Nephron (organoid): ENCODE results near the gene HTR7.
A peak's percentile ranks its signal among the peaks of the same experiment; 100 is the strongest.

Experiments used
- H3K27ac Mint-ChIP-seq, 3 experiments: 2 replicates each; pipeline ENCODE4 v1.8.0; 2020; ENCODE audit warnings: mixed read lengths in 3 of 3, mild to moderate bottlenecking in 2 of 3, moderate library complexity in 1 of 3
- H3K27me3 Mint-ChIP-seq: 2 replicates; pipeline ENCODE4 v1.8.0; 2021; ENCODE audit warnings: low read depth, mild to moderate bottlenecking, moderate library complexity, mixed read lengths
- H3K36me3 Mint-ChIP-seq: 2 replicates; pipeline ENCODE4 v1.8.0; 2020; ENCODE audit warnings: low read depth, mixed read lengths
- H3K4me1 Mint-ChIP-seq: 2 replicates; pipeline ENCODE4 v1.8.0; 2020; ENCODE audit warnings: mixed read lengths
- H3K4me3 Mint-ChIP-seq, 3 experiments: 2 replicates each; pipeline ENCODE4 v1.8.0; 2020; ENCODE audit warnings: mild to moderate bottlenecking in 3 of 3, mixed read lengths in 3 of 3, moderate library complexity in 2 of 3
- H3K9me3 Mint-ChIP-seq: 2 replicates; pipeline ENCODE4 v1.8.0; 2020; ENCODE audit warnings: mixed read lengths
- TF ChIP-seq, protein P1 (sequence below), 3 experiments: fragments of 200-600 bp; sonication (generic); IDR thresholded peaks; one replicate each; pipeline ENCODE4 v1.5.0; 2021; ENCODE audit warnings: antibody characterized with exemption in 3 of 3; ENCODE audit not compliant: unreplicated experiment in 3 of 3

HTR7 gene

GRCh38 chr10:90787393-90788198 is 70.2 kb downstream of the HTR7 start:
- Mint-ChIP-seq H3K9me3 (no peaks in the 10 kb centered on the region), H3K4me1 (peaks cover 5% of the 10 kb centered on the region), H3K27me3 (no peaks in the 10 kb centered on the region), H3K27ac (no peak overlapping the region), H3K4me3 (no peak overlapping the region), H3K36me3 (no peaks in the 10 kb centered on the region)
- TF ChIP-seq, protein P1, sequence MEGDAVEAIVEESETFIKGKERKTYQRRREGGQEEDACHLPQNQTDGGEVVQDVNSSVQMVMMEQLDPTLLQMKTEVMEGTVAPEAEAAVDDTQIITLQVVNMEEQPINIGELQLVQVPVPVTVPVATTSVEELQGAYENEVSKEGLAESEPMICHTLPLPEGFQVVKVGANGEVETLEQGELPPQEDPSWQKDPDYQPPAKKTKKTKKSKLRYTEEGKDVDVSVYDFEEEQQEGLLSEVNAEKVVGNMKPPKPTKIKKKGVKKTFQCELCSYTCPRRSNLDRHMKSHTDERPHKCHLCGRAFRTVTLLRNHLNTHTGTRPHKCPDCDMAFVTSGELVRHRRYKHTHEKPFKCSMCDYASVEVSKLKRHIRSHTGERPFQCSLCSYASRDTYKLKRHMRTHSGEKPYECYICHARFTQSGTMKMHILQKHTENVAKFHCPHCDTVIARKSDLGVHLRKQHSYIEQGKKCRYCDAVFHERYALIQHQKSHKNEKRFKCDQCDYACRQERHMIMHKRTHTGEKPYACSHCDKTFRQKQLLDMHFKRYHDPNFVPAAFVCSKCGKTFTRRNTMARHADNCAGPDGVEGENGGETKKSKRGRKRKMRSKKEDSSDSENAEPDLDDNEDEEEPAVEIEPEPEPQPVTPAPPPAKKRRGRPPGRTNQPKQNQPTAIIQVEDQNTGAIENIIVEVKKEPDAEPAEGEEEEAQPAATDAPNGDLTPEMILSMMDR (IDR thresholded peaks at IDR 0.05; ENCODE audit: unreplicated experiment in 3 of 3): peak; percentile 70 to 74 (median 70)

GRCh38 chr10:90785782-90786181 is 72.1 kb downstream of the HTR7 start:
- Mint-ChIP-seq H3K9me3 (no peaks in the 10 kb centered on the region), H3K4me3 (no peak overlapping the region), H3K27me3 (peaks cover 4% of the 10 kb centered on the region), H3K4me1 (no peaks in the 10 kb centered on the region), H3K36me3 (no peaks in the 10 kb centered on the region), H3K27ac (no peak overlapping the region)
- TF ChIP-seq, protein P1 (IDR thresholded peaks at IDR 0.05; ENCODE audit: unreplicated experiment in 3 of 3): no peak

- Mint-ChIP-seq H3K4me1 (no peaks in the 10 kb centered on the region), H3K36me3 (no peaks in the 10 kb centered on the region), H3K27me3 (peaks cover 4% of the 10 kb centered on the region), H3K4me3 (no peak overlapping the region), H3K27ac (no peak overlapping the region), H3K9me3 (no peaks in the 10 kb centered on the region)
- TF ChIP-seq, protein P1 (IDR thresholded peaks at IDR 0.05; ENCODE audit: unreplicated experiment in 3 of 3): no peak
Measured at GRCh38 chr10:90784771-90785170, 73.1 kb downstream of the HTR7 start.

DNA sequence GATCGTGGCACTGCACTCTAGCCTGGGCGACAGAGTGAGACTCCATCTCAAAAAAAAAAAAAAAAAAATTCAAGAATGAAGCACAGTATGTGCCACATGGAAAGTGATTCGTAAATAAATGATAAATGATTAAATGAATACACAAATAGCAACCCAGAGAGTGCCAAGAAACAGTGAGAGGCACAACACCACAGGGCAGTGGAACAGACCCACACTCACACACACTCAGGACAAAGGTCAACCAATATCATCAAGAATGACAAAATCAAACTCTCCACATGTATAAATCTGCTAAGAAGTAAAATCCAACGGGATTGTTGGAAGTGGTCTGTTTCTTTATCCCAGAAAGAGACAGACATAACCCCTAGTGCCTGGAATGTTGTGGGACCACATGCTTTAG is 77.4 kb downstream of the HTR7 start:
- Mint-ChIP-seq H3K27ac (no peak overlapping the region), H3K27me3 (peaks cover 4% of the 10 kb centered on the region), H3K4me1 (no peaks in the 10 kb centered on the region), H3K36me3 (no peaks in the 10 kb centered on the region), H3K4me3 (no peak overlapping the region), H3K9me3 (no peaks in the 10 kb centered on the region)
- TF ChIP-seq, protein P1 (IDR thresholded peaks at IDR 0.05; ENCODE audit: unreplicated experiment in 3 of 3): no peak

DNA sequence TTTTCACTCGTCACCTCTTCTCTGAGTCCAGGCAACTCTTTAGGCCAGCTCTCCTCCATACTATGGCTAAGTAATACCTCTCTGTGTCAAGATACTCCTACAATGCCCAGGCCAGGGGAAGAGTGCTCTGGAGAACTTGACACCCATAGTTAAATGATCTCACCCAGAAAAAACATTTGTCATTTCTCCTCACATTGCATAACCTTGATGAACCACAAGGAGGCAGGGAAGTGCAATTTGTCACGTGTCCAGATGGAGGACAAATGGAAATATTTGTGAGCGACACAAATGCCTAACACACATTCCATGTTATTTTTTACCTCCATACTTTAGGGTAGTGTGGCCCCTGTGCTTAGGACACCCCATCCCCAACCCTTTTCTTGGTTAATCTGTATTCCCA is 78.3 kb downstream of the HTR7 start:
- Mint-ChIP-seq H3K27me3 (peaks cover 4% of the 10 kb centered on the region), H3K9me3 (no peaks in the 10 kb centered on the region)
- TF ChIP-seq, protein P1 (IDR thresholded peaks at IDR 0.05; ENCODE audit: unreplicated experiment in 3 of 3): no peak

DNA sequence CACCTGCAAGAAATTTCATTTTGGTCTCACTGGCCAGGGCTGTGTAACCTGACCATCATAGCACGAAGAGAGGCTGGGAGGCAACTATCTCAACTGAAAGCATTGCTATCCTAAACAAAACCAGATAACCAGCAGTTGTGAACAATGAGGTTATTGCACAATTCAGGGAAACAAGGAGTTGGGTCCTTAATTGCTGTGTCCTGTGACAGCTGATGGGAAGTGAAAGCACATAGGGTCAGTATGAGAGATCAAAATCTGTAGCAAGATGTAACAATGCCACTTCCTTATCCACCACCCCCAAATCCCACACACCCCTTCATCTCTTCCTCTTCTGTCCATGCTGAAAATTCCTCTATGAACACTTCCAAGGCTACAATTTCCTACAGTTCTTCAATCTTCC is 80.2 kb downstream of the HTR7 start:
- Mint-ChIP-seq H3K36me3 (no peaks in the 10 kb centered on the region), H3K27me3 (peaks cover 4% of the 10 kb centered on the region), H3K9me3 (no peaks in the 10 kb centered on the region), H3K27ac (no peak overlapping the region), H3K4me1 (no peaks in the 10 kb centered on the region), H3K4me3 (no peak overlapping the region)
- TF ChIP-seq, protein P1 (IDR thresholded peaks at IDR 0.05; ENCODE audit: unreplicated experiment in 3 of 3): no peak

More for the DNA sequence above, 78.3 kb downstream of the HTR7 start:
- no peaks in the 10 kb centered on the region for H3K36me3 Mint-ChIP-seq
- H3K4me3 Mint-ChIP-seq: no peak overlapping the region
- H3K4me1 Mint-ChIP-seq: no peaks in the 10 kb centered on the region
- no peak overlapping the region for H3K27ac Mint-ChIP-seq
